Astrocyte of the spinal cord (primary cell): ENCODE measurements around the gene CCR2.

Experiments
- DNase-seq: peaks from one replicate; pipeline ENCODE4 v3.0.0; 2011; ENCODE audit warnings: low read depth, low spot score
- H3K4me3 ChIP-seq: 2 replicates; pipeline ENCODE4 v1.5.1; 2011; ENCODE audit warnings: low read depth, mild to moderate bottlenecking, low read length, moderate library complexity
- CTCF ChIP-seq: IDR thresholded peaks from 2 replicates; pipeline ENCODE4 v1.5.1; 2012; ENCODE audit warnings: low read depth, mild to moderate bottlenecking, low read length, inconsistent platforms
- in situ Hi-C: cut with HindIII; loops from 2 replicates; pipeline ENCODE4 v1.10.0; 2017; ENCODE audit warnings: low sequenced_read_pairs

CCR2 gene

GRCh38 chr3:46353647-46354410, at the start of gene CCR2:
Gene CCR2, plus strand, starts transcription at chr3:46354111. Its CDS starts 3,417 bp downstream, at chr3:46357528.
- in situ Hi-C loops, result no loop called here
- DNase-seq, result no peak
- TF ChIP-seq CTCF, result no peak
- H3K4me3 ChIP-seq, result no peak within 1 kb of the TSS

GRCh38 chr3:46304739-46305138, 49.2 kb upstream of the CCR2 start:
- no peak overlapping the region for H3K4me3 ChIP-seq
- in situ Hi-C loops, result no loop called here
- no peak for TF ChIP-seq CTCF
- DNase-seq, result no peak

GRCh38 chr3:46312991-46313390, 40.9 kb upstream of the CCR2 start:
- in situ Hi-C loops, result no loop called here
- H3K4me3 ChIP-seq, result no peak overlapping the region
- no peak for TF ChIP-seq CTCF
- no peak for DNase-seq

GRCh38 chr3:46314517-46314916, 39.4 kb upstream of the CCR2 start:
- in situ Hi-C loops, result no loop called here
- no peak overlapping the region for H3K4me3 ChIP-seq
- no peak for DNase-seq
- no peak for TF ChIP-seq CTCF

- no peak for TF ChIP-seq CTCF
- in situ Hi-C loops, result no loop called here
- no peak overlapping the region for H3K4me3 ChIP-seq
- DNase-seq, result no peak
Observed at GRCh38 chr3:46316206-46316605, 37.7 kb upstream of the CCR2 start.

- H3K4me3 ChIP-seq, result no peak overlapping the region
- no peak for DNase-seq
- in situ Hi-C loops, result no loop called here
- TF ChIP-seq CTCF, result no peak
Observed at GRCh38 chr3:46318207-46318927, 35.5 kb upstream of the CCR2 start.
